Uterus (tissue), 4 donors: Measurements from ENCODE around the gene C2orf42. TPM values are rescaled to one million over a fixed set of nuclear protein-coding genes. Genes with fewer than 3 reads are reported as not detected.
A peak's percentile ranks its signal among the peaks of the same experiment; 100 is the strongest.

Experiments
- DNase-seq, 2 donors: peaks; one replicate each; pipeline ENCODE4 v3.0.0-alpha.2; 2019 to 2020
- H3K27ac ChIP-seq, 2 donors: fragments of 200-600 bp; sonication (generic); 1 replicate in 1 of 2; 2 replicates in 1 of 2; pipeline ENCODE4 v1.5.1; 2016 to 2018
- H3K27me3 ChIP-seq, 2 donors: fragments of 200-600 bp; sonication (generic); one replicate each; pipeline ENCODE4 v1.5.1; 2018 to 2019; ENCODE audit warnings: control low read depth in 1 of 2
- H3K36me3 ChIP-seq, 2 donors: fragments of 200-600 bp; sonication (generic); one replicate each; pipeline ENCODE4 v1.5.1; 2019; ENCODE audit warnings: control low read depth in 1 of 2
- H3K4me1 ChIP-seq, 2 donors: fragments of 200-600 bp; sonication (generic); one replicate each; pipeline ENCODE4 v1.5.1; 2018 to 2019; ENCODE audit warnings: control low read depth in 1 of 2
- H3K4me3 ChIP-seq, 2 donors: fragments of 200-600 bp; sonication (generic); 1 replicate in 1 of 2; 2 replicates in 1 of 2; pipeline ENCODE4 v1.5.1; 2018 to 2019; ENCODE audit warnings: mild to moderate bottlenecking in 1 of 2
- H3K9me3 ChIP-seq, 2 donors: fragments of 200-600 bp; sonication (generic); one replicate each; pipeline ENCODE4 v1.5.1; 2019; ENCODE audit warnings: control low read depth in 1 of 2
- POLR2A ChIP-seq, 2 donors: fragments of 450-650 bp; IDR thresholded peaks; one replicate each; pipeline ENCODE4 v1.6.1; 2016; ENCODE audit warnings: antibody characterized with exemption in 2 of 2, mild to moderate bottlenecking in 1 of 2, moderate library complexity in 1 of 2
- intact Hi-C: fragments of 100-400 bp; cut with DNase I; formaldehyde crosslinking; loops from one replicate; pipeline ENCODE4 v1.15.1; 2023; ENCODE audit warnings: low total_unique reads
- total RNA-seq, 4 donors: library from RNA; depleted of rRNA in 3 of 4; stranded (reverse); fragments of >200 nt in 3 of 4; gene quantifications; one replicate each; pipeline versions ENCODE4 v1.1.0 to v1.2.4, GENCODE V29; 2014 to 2023
- TF ChIP-seq, protein P1 (sequence below), 4 experiments: fragments of 200-600 bp in 2 of 4; fragments of 450-650 bp in 2 of 4; sonication (generic) in 2 of 4; IDR thresholded peaks; one replicate each; pipeline ENCODE4 v1.5.1; 2016 to 2019; ENCODE audit warnings: antibody characterized with exemption in 4 of 4, mild to moderate bottlenecking in 2 of 4, moderate library complexity in 1 of 4
- donor health status: DM: yes; HTN: yes; CAD: no.

Gene C2orf42
- total RNA-seq, 4 donors from 2014 or later: 10.3 to 45.7 (median 23.8) TPM

DNA sequence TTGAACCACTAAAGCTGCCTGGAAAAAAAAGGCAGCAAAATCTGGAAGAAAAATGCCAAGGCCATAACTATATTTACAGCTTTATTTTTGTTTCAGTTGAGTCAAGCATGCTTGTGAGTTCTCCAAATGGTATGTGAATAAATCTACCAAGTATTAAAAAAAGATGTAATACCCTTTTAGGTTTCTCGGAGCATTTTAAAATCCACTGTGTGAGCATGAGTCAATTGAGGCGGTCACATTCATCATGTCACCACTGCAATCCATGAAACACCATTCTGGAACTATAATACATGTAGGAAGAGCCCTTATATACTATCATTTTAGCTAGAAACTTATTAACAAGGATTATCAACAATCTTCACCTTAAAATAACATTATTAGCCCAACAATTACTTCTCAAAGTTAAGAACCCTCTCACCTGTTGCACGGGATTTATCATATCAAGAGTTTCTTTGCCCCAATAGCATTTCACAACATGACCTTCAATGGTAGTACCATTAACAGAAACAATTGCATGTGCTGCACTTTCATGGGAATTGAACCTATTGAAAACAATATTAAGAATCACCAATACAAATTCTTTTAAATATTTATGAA is 24.2 kb upstream of the C2orf42 start:
- no peak for TF ChIP-seq POLR2A (IDR thresholded peaks at IDR 0.05)
- TF ChIP-seq, protein P1, sequence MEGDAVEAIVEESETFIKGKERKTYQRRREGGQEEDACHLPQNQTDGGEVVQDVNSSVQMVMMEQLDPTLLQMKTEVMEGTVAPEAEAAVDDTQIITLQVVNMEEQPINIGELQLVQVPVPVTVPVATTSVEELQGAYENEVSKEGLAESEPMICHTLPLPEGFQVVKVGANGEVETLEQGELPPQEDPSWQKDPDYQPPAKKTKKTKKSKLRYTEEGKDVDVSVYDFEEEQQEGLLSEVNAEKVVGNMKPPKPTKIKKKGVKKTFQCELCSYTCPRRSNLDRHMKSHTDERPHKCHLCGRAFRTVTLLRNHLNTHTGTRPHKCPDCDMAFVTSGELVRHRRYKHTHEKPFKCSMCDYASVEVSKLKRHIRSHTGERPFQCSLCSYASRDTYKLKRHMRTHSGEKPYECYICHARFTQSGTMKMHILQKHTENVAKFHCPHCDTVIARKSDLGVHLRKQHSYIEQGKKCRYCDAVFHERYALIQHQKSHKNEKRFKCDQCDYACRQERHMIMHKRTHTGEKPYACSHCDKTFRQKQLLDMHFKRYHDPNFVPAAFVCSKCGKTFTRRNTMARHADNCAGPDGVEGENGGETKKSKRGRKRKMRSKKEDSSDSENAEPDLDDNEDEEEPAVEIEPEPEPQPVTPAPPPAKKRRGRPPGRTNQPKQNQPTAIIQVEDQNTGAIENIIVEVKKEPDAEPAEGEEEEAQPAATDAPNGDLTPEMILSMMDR (IDR thresholded peaks at IDR 0.05): no peak
- peak overlapping the region in 1 of 2 donors; percentile 28 for H3K27ac ChIP-seq
- no peaks in the 10 kb centered on the region for H3K9me3 ChIP-seq
- H3K36me3 ChIP-seq: no peaks in the 10 kb centered on the region
- no peaks in the 10 kb centered on the region for H3K27me3 ChIP-seq
- H3K4me1 ChIP-seq: no peaks in the 10 kb centered on the region
- intact Hi-C loops: no loop called here
- no peak overlapping the region for H3K4me3 ChIP-seq
- DNase-seq: no peak

DNA sequence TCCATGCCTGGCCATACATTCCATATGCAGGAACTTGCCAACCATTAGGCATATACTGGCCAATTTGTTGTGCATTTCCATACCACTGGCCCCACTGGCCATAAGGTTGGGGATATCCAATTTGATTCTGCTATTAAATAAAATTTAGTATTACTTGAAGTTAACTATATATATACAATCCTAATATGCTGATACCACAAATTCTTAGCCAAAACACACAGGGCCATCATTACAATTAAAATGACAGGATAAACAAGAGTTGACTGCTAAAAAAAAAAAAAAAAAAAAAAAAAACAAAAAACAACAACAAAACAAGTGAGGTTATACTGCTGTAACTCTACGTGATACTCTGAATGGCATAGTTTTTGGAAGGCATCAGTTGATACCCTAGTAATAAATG is 23.5 kb upstream of the C2orf42 start:
- no peaks in the 10 kb centered on the region for H3K36me3 ChIP-seq
- no peaks in the 10 kb centered on the region for H3K27me3 ChIP-seq
- DNase-seq: no peak
- intact Hi-C loops: no loop called here
- H3K9me3 ChIP-seq: no peaks in the 10 kb centered on the region
- no peak overlapping the region for H3K4me3 ChIP-seq
- no peak for TF ChIP-seq POLR2A (IDR thresholded peaks at IDR 0.05)
- TF ChIP-seq, protein P1 (IDR thresholded peaks at IDR 0.05): no peak
- H3K27ac ChIP-seq: peak overlapping the region in 1 of 2 donors; percentile 28
- H3K4me1 ChIP-seq: no peaks in the 10 kb centered on the region

DNA sequence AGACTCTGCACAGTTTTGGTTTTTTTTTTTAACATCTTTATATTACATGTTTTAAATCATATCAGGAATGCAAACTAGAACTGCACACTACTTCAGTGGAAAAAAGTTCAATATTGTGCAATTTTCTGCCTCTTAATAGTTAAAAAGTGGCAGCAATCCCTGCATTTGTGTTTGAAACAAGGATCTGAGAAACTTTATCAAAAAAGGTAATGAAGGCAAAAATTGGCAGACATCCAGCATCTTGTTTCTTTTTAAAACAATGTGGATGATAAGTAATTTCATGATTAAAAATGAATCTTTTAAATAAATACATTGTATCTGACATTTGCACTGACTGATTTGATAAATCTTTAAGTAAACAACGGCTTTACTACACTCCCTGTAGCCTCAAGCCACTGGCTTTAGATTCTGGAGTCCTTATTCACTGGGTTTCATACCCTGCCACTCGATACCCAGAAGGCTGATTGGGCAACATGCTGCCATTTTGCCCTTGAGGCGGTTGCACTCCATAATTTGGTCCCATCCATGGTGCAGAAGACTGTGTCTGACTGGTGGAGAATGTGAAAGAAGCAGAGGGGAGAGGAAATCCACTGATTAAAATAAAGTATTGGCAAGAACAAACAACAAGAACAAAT is 21.6 kb upstream of the C2orf42 start:
- intact Hi-C loops: no loop called here
- no peak for DNase-seq
- Histone ChIP-seq H3K9me3 (no peaks in the 10 kb centered on the region), H3K27me3 (no peaks in the 10 kb centered on the region), H3K4me3 (no peak overlapping the region), H3K4me1 (no peaks in the 10 kb centered on the region), H3K36me3 (no peaks in the 10 kb centered on the region), H3K27ac (no peak overlapping the region)
- no peak for TF ChIP-seq POLR2A (IDR thresholded peaks at IDR 0.05)
- TF ChIP-seq, protein P1 (IDR thresholded peaks at IDR 0.05): no peak

DNA sequence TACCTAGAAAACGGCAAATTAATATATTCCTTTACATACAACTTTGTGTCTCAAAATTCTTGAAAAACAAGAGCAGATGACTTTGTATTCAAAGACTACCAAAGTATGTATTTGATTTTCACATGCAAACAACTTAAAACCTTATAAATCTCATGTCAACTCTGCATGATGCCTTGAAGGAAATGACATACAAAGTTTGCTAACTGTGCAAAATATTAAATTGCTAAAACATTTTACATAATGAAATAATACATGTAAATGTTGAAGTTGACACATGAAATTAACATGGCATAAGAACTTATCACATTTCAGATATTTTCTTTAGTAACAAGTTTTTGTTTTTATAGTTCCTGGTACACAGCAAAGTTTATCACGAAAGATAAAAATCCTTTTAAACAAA is 20.8 kb upstream of the C2orf42 start:
- Histone ChIP-seq H3K4me1 (no peaks in the 10 kb centered on the region), H3K27me3 (no peaks in the 10 kb centered on the region), H3K9me3 (no peaks in the 10 kb centered on the region), H3K4me3 (no peak overlapping the region), H3K36me3 (no peaks in the 10 kb centered on the region), H3K27ac (no peak overlapping the region)
- TF ChIP-seq, protein P1 (IDR thresholded peaks at IDR 0.05): no peak
- no peak for TF ChIP-seq POLR2A (IDR thresholded peaks at IDR 0.05)
- DNase-seq: no peak
- intact Hi-C loops: no loop called here

DNA sequence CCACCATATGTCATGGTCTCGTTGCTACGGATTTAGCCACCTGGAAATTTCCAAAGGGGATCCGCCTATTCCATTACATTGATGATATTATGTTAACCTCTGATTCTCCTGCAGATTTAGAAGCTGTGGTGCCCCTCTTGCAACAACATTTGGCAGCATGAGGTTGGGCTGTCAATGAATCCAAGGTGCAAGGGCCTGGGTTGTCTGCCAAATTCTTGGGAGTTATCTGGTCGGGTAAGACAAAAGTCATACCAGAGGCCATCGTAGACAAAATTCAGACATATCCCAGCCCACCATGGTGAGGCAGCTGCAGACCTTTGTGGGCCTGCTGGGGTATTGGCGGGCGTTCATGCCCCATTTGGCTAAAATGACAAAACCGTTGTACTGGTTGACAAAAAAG is 13.6 kb upstream of the C2orf42 start:
- H3K9me3 ChIP-seq: no peaks in the 10 kb centered on the region
- TF ChIP-seq, protein P1 (IDR thresholded peaks at IDR 0.05): no peak
- intact Hi-C loops: no loop called here
- no peak overlapping the region for H3K27ac ChIP-seq
- H3K4me3 ChIP-seq: no peak overlapping the region
- H3K4me1 ChIP-seq: no peaks in the 10 kb centered on the region
- no peaks in the 10 kb centered on the region for H3K36me3 ChIP-seq
- no peaks in the 10 kb centered on the region for H3K27me3 ChIP-seq
- DNase-seq: no peak
